ENCODE measurements around the gene IP6K1. TPM values are rescaled to one million over a fixed set of nuclear protein-coding genes. Genes with fewer than 3 reads are reported as not detected.

IP6K1 gene
- total RNA-seq, 2 experiments from 2014 or later: 27.4 to 30.9 TPM

DNA sequence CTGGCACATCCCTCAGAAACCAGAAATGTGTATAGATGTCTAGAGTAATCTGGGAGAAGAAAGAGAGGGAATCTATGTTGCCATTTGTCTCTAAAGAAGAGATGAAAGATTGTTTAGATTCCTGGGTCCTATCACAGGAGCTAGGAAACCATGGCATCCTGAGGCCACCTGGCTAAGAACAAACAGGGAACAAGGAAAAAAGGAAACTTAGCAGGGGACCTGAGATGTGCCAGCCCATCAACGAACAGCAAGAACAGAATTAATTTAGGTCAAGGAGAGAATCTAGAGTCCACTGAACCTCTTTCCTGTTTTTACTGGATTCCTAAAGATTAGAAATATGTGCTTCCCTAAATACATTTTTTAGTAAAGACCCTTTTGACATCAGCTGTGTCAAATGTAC, 30.3 kb downstream of the IP6K1 start:
- Histone ChIP-seq H3K9me2 (ENCODE audit: insufficient read depth, low read length) (no peaks in the 10 kb centered on the region), H3K9me3 (ENCODE audit: low read length) (no peaks in the 10 kb centered on the region), H3K4me1 (ENCODE audit: insufficient read depth, low read length, poor library complexity, severe bottlenecking) (no peaks in the 10 kb centered on the region), H2AFZ (ENCODE audit: low read length) (no peak overlapping the region), H3K4me3 (ENCODE audit: low read depth, low read length, poor library complexity, severe bottlenecking) (no peak overlapping the region), H4K20me1 (ENCODE audit: insufficient read depth, low read length) (no peaks in the 10 kb centered on the region), H3K36me3 (ENCODE audit: insufficient read depth, low read length) (no peaks in the 10 kb centered on the region), H3K79me2 (ENCODE audit: insufficient read depth, low read depth, low read length) (peaks cover 9% of the 10 kb centered on the region; the same call in 1 of the 2 replicates), H3K4me2 (ENCODE audit: low read length) (no peak overlapping the region), H3K27ac (ENCODE audit: low read depth, low read length, poor library complexity, severe bottlenecking) (no peak overlapping the region)
- POLR2A ChIA-PET: interaction anchor here (0.6 kb wide), 2 partner anchors 26 to 28 kb away, joined by 5 read pairs; no protein-coding TSS in a partner anchor
- no peak for DNase-seq (ENCODE audit: low spot score)
- TF ChIP-seq CTCF (conservative IDR thresholded peaks at IDR 0.05; ENCODE audit: low read length): no peak
- no peak for TF ChIP-seq EZH2phosphoT487 (IDR thresholded peaks at IDR 0.05; ENCODE audit: borderline replicate concordance, low read depth, low read length)
- intact Hi-C loops (cut with micrococcal nuclease; ENCODE audit: unreplicated experiment): no loop called here
- CTCF ChIA-PET (ENCODE audit: unreplicated experiment): no interaction called here
- no TSS peak for BruUV-seq (replicated peaks)

DNA sequence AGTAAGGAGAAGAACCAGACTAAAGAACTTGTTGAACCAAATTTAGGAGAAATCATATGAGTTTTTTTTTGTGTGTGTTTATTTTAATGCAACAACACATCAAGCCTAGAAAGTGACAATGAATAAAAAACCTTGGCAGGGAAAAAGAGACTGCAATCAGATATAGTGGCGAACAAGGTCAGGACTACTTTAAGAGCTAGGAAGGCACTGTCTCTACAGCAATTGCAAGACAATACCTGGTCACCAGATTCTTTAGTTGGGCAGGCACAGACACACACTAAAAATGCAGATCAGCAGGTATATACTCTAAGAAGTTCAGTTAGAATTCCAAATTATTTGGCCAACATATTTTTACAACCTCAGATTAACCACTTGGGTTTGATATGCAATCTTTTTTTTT, 31.8 kb downstream of the IP6K1 start:
- no peak for DNase-seq (ENCODE audit: low spot score)
- Histone ChIP-seq H4K20me1 (ENCODE audit: insufficient read depth, low read length) (no peaks in the 10 kb centered on the region), H3K9me2 (ENCODE audit: insufficient read depth, low read length) (no peaks in the 10 kb centered on the region), H3K9me3 (ENCODE audit: low read length) (no peaks in the 10 kb centered on the region), H3K79me2 (ENCODE audit: insufficient read depth, low read depth, low read length) (peaks cover 9% of the 10 kb centered on the region; the same call in 1 of the 2 replicates), H3K27ac (ENCODE audit: low read depth, low read length, poor library complexity, severe bottlenecking) (no peak overlapping the region), H3K4me3 (ENCODE audit: low read depth, low read length, poor library complexity, severe bottlenecking) (no peak overlapping the region), H3K4me2 (ENCODE audit: low read length) (no peak overlapping the region), H2AFZ (ENCODE audit: low read length) (no peak overlapping the region), H3K36me3 (ENCODE audit: insufficient read depth, low read length) (no peaks in the 10 kb centered on the region), H3K4me1 (ENCODE audit: insufficient read depth, low read length, poor library complexity, severe bottlenecking) (no peaks in the 10 kb centered on the region)
- no TSS peak for BruUV-seq (replicated peaks)
- intact Hi-C loops (cut with micrococcal nuclease; ENCODE audit: unreplicated experiment): no loop called here
- ChIA-PET CTCF (ENCODE audit: unreplicated experiment) (no interaction called here), POLR2A (interaction anchor here (1.1 kb wide), 1 partner anchor 27 kb away, joined by 3 read pairs; no protein-coding TSS in a partner anchor)
- TF ChIP-seq EZH2phosphoT487 (IDR thresholded peaks at IDR 0.05; ENCODE audit: borderline replicate concordance, low read depth, low read length) (no peak), CTCF (conservative IDR thresholded peaks at IDR 0.05; ENCODE audit: low read length) (no peak)

DNA sequence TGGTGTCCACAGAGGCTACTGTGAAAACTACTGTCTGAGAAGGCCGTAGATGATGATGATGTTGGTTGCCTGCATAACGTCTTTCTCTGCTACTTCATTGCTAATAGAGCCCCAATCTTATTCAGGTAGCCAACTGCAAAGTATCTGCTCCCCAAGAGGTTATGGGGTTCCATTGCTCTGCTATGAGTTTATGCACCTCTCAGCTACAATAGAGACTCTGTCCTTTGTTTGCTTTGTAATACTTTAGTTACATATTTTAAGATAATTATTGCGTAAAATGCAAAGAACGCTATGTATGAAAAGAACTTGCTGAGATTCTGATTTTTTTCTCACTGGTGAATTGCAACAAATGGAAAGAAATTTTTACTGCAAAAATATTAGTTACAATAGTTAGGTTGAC, 34.8 kb downstream of the IP6K1 start:
- Histone ChIP-seq H3K4me2 (ENCODE audit: low read length) (no peak overlapping the region), H3K36me3 (ENCODE audit: insufficient read depth, low read length) (peaks cover 8% of the 10 kb centered on the region; the same call in 1 of the 2 replicates), H4K20me1 (ENCODE audit: insufficient read depth, low read length) (no peaks in the 10 kb centered on the region), H3K79me2 (ENCODE audit: insufficient read depth, low read depth, low read length) (peaks cover 9% of the 10 kb centered on the region; the same call in 1 of the 2 replicates), H3K4me3 (ENCODE audit: low read depth, low read length, poor library complexity, severe bottlenecking) (no peak overlapping the region), H3K27ac (ENCODE audit: low read depth, low read length, poor library complexity, severe bottlenecking) (no peak overlapping the region), H3K4me1 (ENCODE audit: insufficient read depth, low read length, poor library complexity, severe bottlenecking) (no peaks in the 10 kb centered on the region), H2AFZ (ENCODE audit: low read length) (no peak overlapping the region), H3K9me3 (ENCODE audit: low read length) (no peaks in the 10 kb centered on the region), H3K9me2 (ENCODE audit: insufficient read depth, low read length) (no peaks in the 10 kb centered on the region)
- no peak for TF ChIP-seq CTCF (conservative IDR thresholded peaks at IDR 0.05; ENCODE audit: low read length)
- ChIA-PET POLR2A (no interaction called here), CTCF (ENCODE audit: unreplicated experiment) (no interaction called here)
- no TSS peak for BruUV-seq (replicated peaks)
- DNase-seq (ENCODE audit: low spot score): no peak
- intact Hi-C loops (cut with micrococcal nuclease; ENCODE audit: unreplicated experiment): no loop called here
